Esophagus muscularis mucosa (tissue), 4 donors: ENCODE results near the gene MAD1L1. TPM values are rescaled to one million over a fixed set of nuclear protein-coding genes. Genes with fewer than 3 reads are reported as not detected.
A peak's percentile ranks its signal among the peaks of the same experiment; 100 is the strongest.

Experiments used
- DNase-seq: peaks from one replicate; pipeline ENCODE4 v3.0.0-alpha.2; 2017; ENCODE audit errors: extremely low spot score
- H3K27ac ChIP-seq, 4 donors: fragments of 200-600 bp; sonication (generic); replicated peaks in 1 of 4; 1 replicate in 3 of 4; 2 replicates in 1 of 4; pipeline ENCODE4 v1.5.1; 2016 to 2019; ENCODE audit warnings: mild to moderate bottlenecking in 1 of 4
- H3K27me3 ChIP-seq, 4 donors: fragments of 200-600 bp; sonication (generic); one replicate each; pipeline versions ENCODE4 v1.5.1 to v1.6.0; 2016 to 2019
- H3K36me3 ChIP-seq, 4 donors: fragments of 200-600 bp; sonication (generic); one replicate each; pipeline ENCODE4 v1.5.1; 2016 to 2019
- H3K4me1 ChIP-seq, 4 donors: fragments of 200-600 bp; sonication (generic); one replicate each; pipeline ENCODE4 v1.5.1; 2016 to 2019
- H3K4me3 ChIP-seq, 4 donors: fragments of 200-600 bp; sonication (generic); 1 replicate in 2 of 4; 2 replicates in 2 of 4; pipeline ENCODE4 v1.5.1; 2016 to 2019; ENCODE audit warnings: mild to moderate bottlenecking in 4 of 4, moderate library complexity in 1 of 4
- H3K9me3 ChIP-seq, 4 donors: fragments of 200-600 bp; sonication (generic); 1 replicate in 3 of 4; 2 replicates in 1 of 4; pipeline ENCODE4 v1.5.1; 2016 to 2019
- CTCF ChIP-seq, 3 experiments: fragments of 200-600 bp in 2 of 3; fragments of 450-650 bp in 1 of 3; sonication (generic) in 2 of 3; IDR thresholded peaks; one replicate each; pipeline ENCODE4 v1.5.1; 2017 to 2019; ENCODE audit warnings: antibody characterized with exemption in 3 of 3, mild to moderate bottlenecking in 2 of 3, moderate library complexity in 1 of 3
- EP300 ChIP-seq: sonication (generic); formaldehyde crosslinking; IDR thresholded peaks from one replicate; pipeline ENCODE4 v1.6.1; 2017; ENCODE audit warnings: antibody characterized with exemption
- POLR2A ChIP-seq: fragments of 450-650 bp; IDR thresholded peaks from one replicate; pipeline ENCODE4 v1.6.1; 2017; ENCODE audit warnings: antibody characterized with exemption, moderate library complexity, mild to moderate bottlenecking, low read depth
- POLR2AphosphoS5 ChIP-seq, 2 donors: sonication (generic); formaldehyde crosslinking; IDR thresholded peaks; one replicate each; pipeline ENCODE4 v1.6.1; 2017; ENCODE audit warnings: antibody characterized with exemption in 2 of 2
- WGBS: methylation state at CpG from one replicate; pipeline ENCODE4 v1.1.5; 2018; 5-methylcytosine and 5-hydroxymethylcytosine counted together
- intact Hi-C: fragments of 100-400 bp; cut with DNase I; formaldehyde crosslinking; loops from one replicate; pipeline ENCODE4 v1.15.1; 2023
- total RNA-seq, 4 donors: library from RNA; depleted of rRNA; stranded (reverse); fragments of >200 nt; gene quantifications; one replicate each; pipeline versions ENCODE4 v1.1.0 to v1.2.1, GENCODE V29; 2016

Gene MAD1L1
- total RNA-seq, 4 donors from 2014 or later = 22.2 to 33.1 (median 29.5) TPM

- Histone ChIP-seq H3K27ac (no peak overlapping the region), H3K4me3 (no peak overlapping the region), H3K4me1 (peaks cover 33 to 70% (median 57%) of the 10 kb centered on the region in 4 donors), H3K27me3 (no peaks in the 10 kb centered on the region), H3K9me3 (no peaks in the 10 kb centered on the region), H3K36me3 (no peaks in the 10 kb centered on the region)
- 91% methylated on average over 15 of the region's 17 CpGs for WGBS
- no peak for TF ChIP-seq CTCF (IDR thresholded peaks at IDR 0.05)
- TF ChIP-seq POLR2A = no peak
- TF ChIP-seq EP300 = no peak
- TF ChIP-seq POLR2AphosphoS5 (IDR thresholded peaks at IDR 0.05) = no peak
- intact Hi-C loops = loop anchor here (10.0 kb wide), 1 partner anchor 521 kb away; no protein-coding TSS in a partner anchor
- DNase-seq = no peak
Observed at GRCh38 chr7:2105917-2106316, 126.8 kb downstream of the MAD1L1 start.

- peak overlapping the region; percentile 7 to 76 (median 62) for H3K27ac ChIP-seq
- no peaks in the 10 kb centered on the region for H3K27me3 ChIP-seq
- no peaks in the 10 kb centered on the region for H3K36me3 ChIP-seq
- TF ChIP-seq EP300 (no peak), CTCF (IDR thresholded peaks at IDR 0.05) (no peak), POLR2A (no peak), POLR2AphosphoS5 (IDR thresholded peaks at IDR 0.05) (no peak)
- no peaks in the 10 kb centered on the region for H3K9me3 ChIP-seq
- intact Hi-C loops = loop anchor here (10.0 kb wide), 1 partner anchor 520 kb away; no protein-coding TSS in a partner anchor
- DNase-seq = no peak
- H3K4me1 ChIP-seq = peaks cover 33 to 67% (median 53%) of the 10 kb centered on the region in 4 donors
- WGBS = 87% methylated on average over 12 of the region's 13 CpGs
- no peak overlapping the region for H3K4me3 ChIP-seq
Observed at GRCh38 chr7:2105280-2105679, 127.5 kb downstream of the MAD1L1 start.

- intact Hi-C loops = loop anchor here (1.0 to 10.0 kb wide), 2 partner anchors 105 to 520 kb away; no protein-coding TSS in a partner anchor
- Histone ChIP-seq H3K9me3 (no peaks in the 10 kb centered on the region), H3K4me3 (peak overlapping the region in 1 of 4 donors; percentile 41), H3K4me1 (peaks cover 33 to 65% (median 50%) of the 10 kb centered on the region in 4 donors), H3K27ac (peak overlapping the region; percentile 60 to 76 (median 62)), H3K27me3 (no peaks in the 10 kb centered on the region), H3K36me3 (no peaks in the 10 kb centered on the region)
- TF ChIP-seq POLR2A = no peak
- TF ChIP-seq CTCF (IDR thresholded peaks at IDR 0.05) = no peak
- TF ChIP-seq POLR2AphosphoS5 (IDR thresholded peaks at IDR 0.05) = no peak
- no peak for TF ChIP-seq EP300
- 65% methylated on average over 6 of the region's 14 CpGs for WGBS
- DNase-seq = no peak
Observed at GRCh38 chr7:2104716-2105115, 128.0 kb downstream of the MAD1L1 start.

- TF ChIP-seq CTCF (IDR thresholded peaks at IDR 0.05) = peak; percentile 59 to 82 (median 78)
- TF ChIP-seq POLR2AphosphoS5 (IDR thresholded peaks at IDR 0.05) = peak; percentile 60 to 82
- TF ChIP-seq EP300 = no peak
- no peak for TF ChIP-seq POLR2A
- Histone ChIP-seq H3K9me3 (no peaks in the 10 kb centered on the region), H3K27me3 (no peaks in the 10 kb centered on the region), H3K27ac (peak overlapping the region; percentile 60 to 76 (median 62)), H3K4me3 (peak overlapping the region; percentile 25 to 41 (median 34)), H3K36me3 (no peaks in the 10 kb centered on the region), H3K4me1 (peaks cover 33 to 65% (median 50%) of the 10 kb centered on the region in 4 donors)
- peak; percentile 96 for DNase-seq
- WGBS = 15% methylated on average over 14 of the region's 27 CpGs
- intact Hi-C loops = loop anchor here (1.0 to 10.0 kb wide), 2 partner anchors 105 to 519 kb away; no protein-coding TSS in a partner anchor
Observed at GRCh38 chr7:2104107-2104710, 128.5 kb downstream of the MAD1L1 start.
